Liver (tissue), 3 donors: ENCODE data around the gene UBA7.

Experiments
- EGR1 ChIP-seq, 2 donors: IDR thresholded peaks; 2 replicates each; pipeline ENCODE4 v1.6.1; 2016 to 2018; ENCODE audit warnings: antibody characterized with exemption in 2 of 2, low read depth in 2 of 2
- TF ChIP-seq, protein P1 (sequence below): IDR thresholded peaks from 2 replicates; pipeline ENCODE4 v1.6.1; 2016; ENCODE audit warnings: antibody characterized with exemption, mild to moderate bottlenecking
- TF ChIP-seq, protein P2 (sequence below): fragments of 150-350 bp; IDR thresholded peaks from 2 replicates; pipeline ENCODE4 v1.5.1; 2017; ENCODE audit warnings: improper control_type of control experiment, low read depth, low read length; ENCODE audit not compliant: missing input control
- TF ChIP-seq, protein P3 (sequence below): IDR thresholded peaks from 2 replicates; pipeline ENCODE4 v1.6.1; 2016; ENCODE audit warnings: antibody characterized with exemption
- TF ChIP-seq, protein P4 (sequence below): IDR thresholded peaks from 2 replicates; pipeline ENCODE4 v1.6.1; 2016; ENCODE audit warnings: antibody characterized with exemption
- donor health status: healthy.
- donor health status: healthy.

DNA sequence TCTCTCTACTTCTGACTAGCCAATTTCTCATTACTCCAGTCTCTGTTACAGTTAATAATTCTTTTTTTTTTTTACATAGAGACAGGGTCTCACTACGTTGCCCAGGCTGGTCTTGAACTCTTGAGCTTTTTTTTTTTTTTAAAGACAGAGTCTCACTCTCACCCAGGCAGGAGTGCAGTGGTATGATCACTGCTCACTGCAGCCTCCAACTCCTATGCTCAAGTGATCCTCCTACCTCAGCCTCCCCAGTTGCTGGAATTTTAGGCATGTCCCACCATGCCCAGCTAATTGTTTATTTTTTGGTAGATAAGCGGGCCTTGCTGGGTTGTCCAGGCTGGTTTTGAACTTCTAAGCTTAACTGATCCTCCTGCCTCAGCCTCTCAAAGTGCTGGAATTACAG, 41.0 kb downstream of the UBA7 start:
- TF ChIP-seq, protein P1, sequence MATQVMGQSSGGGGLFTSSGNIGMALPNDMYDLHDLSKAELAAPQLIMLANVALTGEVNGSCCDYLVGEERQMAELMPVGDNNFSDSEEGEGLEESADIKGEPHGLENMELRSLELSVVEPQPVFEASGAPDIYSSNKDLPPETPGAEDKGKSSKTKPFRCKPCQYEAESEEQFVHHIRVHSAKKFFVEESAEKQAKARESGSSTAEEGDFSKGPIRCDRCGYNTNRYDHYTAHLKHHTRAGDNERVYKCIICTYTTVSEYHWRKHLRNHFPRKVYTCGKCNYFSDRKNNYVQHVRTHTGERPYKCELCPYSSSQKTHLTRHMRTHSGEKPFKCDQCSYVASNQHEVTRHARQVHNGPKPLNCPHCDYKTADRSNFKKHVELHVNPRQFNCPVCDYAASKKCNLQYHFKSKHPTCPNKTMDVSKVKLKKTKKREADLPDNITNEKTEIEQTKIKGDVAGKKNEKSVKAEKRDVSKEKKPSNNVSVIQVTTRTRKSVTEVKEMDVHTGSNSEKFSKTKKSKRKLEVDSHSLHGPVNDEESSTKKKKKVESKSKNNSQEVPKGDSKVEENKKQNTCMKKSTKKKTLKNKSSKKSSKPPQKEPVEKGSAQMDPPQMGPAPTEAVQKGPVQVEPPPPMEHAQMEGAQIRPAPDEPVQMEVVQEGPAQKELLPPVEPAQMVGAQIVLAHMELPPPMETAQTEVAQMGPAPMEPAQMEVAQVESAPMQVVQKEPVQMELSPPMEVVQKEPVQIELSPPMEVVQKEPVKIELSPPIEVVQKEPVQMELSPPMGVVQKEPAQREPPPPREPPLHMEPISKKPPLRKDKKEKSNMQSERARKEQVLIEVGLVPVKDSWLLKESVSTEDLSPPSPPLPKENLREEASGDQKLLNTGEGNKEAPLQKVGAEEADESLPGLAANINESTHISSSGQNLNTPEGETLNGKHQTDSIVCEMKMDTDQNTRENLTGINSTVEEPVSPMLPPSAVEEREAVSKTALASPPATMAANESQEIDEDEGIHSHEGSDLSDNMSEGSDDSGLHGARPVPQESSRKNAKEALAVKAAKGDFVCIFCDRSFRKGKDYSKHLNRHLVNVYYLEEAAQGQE, result no peak
- TF ChIP-seq, protein P2, sequence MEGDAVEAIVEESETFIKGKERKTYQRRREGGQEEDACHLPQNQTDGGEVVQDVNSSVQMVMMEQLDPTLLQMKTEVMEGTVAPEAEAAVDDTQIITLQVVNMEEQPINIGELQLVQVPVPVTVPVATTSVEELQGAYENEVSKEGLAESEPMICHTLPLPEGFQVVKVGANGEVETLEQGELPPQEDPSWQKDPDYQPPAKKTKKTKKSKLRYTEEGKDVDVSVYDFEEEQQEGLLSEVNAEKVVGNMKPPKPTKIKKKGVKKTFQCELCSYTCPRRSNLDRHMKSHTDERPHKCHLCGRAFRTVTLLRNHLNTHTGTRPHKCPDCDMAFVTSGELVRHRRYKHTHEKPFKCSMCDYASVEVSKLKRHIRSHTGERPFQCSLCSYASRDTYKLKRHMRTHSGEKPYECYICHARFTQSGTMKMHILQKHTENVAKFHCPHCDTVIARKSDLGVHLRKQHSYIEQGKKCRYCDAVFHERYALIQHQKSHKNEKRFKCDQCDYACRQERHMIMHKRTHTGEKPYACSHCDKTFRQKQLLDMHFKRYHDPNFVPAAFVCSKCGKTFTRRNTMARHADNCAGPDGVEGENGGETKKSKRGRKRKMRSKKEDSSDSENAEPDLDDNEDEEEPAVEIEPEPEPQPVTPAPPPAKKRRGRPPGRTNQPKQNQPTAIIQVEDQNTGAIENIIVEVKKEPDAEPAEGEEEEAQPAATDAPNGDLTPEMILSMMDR, result no peak
- TF ChIP-seq, protein P3, sequence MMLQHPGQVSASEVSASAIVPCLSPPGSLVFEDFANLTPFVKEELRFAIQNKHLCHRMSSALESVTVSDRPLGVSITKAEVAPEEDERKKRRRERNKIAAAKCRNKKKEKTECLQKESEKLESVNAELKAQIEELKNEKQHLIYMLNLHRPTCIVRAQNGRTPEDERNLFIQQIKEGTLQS, result no peak
- TF ChIP-seq, protein P4, sequence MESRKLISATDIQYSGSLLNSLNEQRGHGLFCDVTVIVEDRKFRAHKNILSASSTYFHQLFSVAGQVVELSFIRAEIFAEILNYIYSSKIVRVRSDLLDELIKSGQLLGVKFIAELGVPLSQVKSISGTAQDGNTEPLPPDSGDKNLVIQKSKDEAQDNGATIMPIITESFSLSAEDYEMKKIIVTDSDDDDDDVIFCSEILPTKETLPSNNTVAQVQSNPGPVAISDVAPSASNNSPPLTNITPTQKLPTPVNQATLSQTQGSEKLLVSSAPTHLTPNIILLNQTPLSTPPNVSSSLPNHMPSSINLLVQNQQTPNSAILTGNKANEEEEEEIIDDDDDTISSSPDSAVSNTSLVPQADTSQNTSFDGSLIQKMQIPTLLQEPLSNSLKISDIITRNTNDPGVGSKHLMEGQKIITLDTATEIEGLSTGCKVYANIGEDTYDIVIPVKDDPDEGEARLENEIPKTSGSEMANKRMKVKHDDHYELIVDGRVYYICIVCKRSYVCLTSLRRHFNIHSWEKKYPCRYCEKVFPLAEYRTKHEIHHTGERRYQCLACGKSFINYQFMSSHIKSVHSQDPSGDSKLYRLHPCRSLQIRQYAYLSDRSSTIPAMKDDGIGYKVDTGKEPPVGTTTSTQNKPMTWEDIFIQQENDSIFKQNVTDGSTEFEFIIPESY, result no peak
- TF ChIP-seq EGR1 (IDR thresholded peaks at IDR 0.05; ENCODE audit: low read depth in 2 of 2), result no peak
